IPS DF 6.9 (cell line): ENCODE measurements around the gene CLEC4C.
"Not testable (repeated sequence)": the region's sequence is repeated elsewhere in the genome, so short reads cannot be mapped to it uniquely, and the experiment has no call there.

ENCODE experiments used
- DNase-seq: peaks from one replicate; pipeline ENCODE4 v3.0.0-alpha.2; 2013; ENCODE audit warnings: low read depth, low spot score
- H3K27ac ChIP-seq: one replicate; pipeline ENCODE4 v1.5.1; 2013; ENCODE audit warnings: low read length, control low read depth
- H3K27me3 ChIP-seq: 2 replicates; pipeline ENCODE4 v1.6.1; 2013; ENCODE audit warnings: mild to moderate bottlenecking, low read length; ENCODE audit not compliant: control insufficient read depth, insufficient read depth
- H3K36me3 ChIP-seq: 2 replicates; pipeline ENCODE4 v1.6.1; 2013; ENCODE audit warnings: low read length; ENCODE audit not compliant: control insufficient read depth, insufficient read depth
- H3K4me1 ChIP-seq: 2 replicates; pipeline ENCODE4 v1.6.1; 2013; ENCODE audit warnings: low read length; ENCODE audit not compliant: control insufficient read depth, insufficient read depth
- H3K4me3 ChIP-seq: 2 replicates; pipeline ENCODE4 v1.5.1; 2013; ENCODE audit warnings: mild to moderate bottlenecking, low read length
- H3K9me3 ChIP-seq: 2 replicates; pipeline ENCODE4 v1.6.1; 2013; ENCODE audit warnings: low read length, inconsistent platforms; ENCODE audit not compliant: control insufficient read depth, insufficient read depth
- WGBS: extraction: QIAGEN DNeasy Blood & Tissue Kit; methylation state at CpG from one replicate; pipeline ENCODE4 v1.1.7; 2013; ENCODE audit warnings: mixed read lengths, missing lambda C conversion rate; ENCODE audit not compliant: insufficient read length, insufficient coverage; 5-methylcytosine and 5-hydroxymethylcytosine counted together

The CLEC4C gene, protein sequence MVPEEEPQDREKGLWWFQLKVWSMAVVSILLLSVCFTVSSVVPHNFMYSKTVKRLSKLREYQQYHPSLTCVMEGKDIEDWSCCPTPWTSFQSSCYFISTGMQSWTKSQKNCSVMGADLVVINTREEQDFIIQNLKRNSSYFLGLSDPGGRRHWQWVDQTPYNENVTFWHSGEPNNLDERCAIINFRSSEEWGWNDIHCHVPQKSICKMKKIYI

GRCh38 chr12:7747246-7747645, at the start of gene CLEC4C:
TSS of gene CLEC4C (minus strand) at chr12:7747375. CDS start at chr12:7747348, 27 bp downstream.
- Histone ChIP-seq H3K27ac (no peak within 1 kb of the TSS), H3K9me3 (no peaks in the 10 kb centered on the region), H3K4me1 (no peaks in the 10 kb centered on the region), H3K36me3 (no peaks in the 10 kb centered on the region), H3K27me3 (no peaks in the 10 kb centered on the region), H3K4me3 (no peak within 1 kb of the TSS)
- no peak for DNase-seq
- no CpG with 5 or more reads among the region's 5 CpGs for WGBS

DNA sequence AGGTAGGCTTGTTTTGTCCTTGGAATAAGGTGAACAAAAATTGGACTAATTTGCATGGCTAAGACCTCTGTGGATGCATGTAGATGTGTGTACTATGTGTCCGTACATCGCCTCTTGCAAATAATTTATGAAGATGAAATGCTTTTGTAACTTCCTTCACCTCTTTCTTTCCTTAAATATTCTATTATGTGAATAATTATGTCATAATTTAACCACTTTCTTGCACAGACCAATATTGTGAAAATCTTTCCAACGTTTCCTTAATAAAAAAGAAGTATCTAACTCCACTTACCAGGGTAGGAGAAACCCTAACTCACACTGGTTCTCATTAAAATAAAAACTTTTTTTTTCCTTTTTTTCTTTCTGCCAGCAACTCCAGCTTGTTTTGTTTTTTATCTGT, 46.0 kb upstream of the CLEC4C start:
- peaks cover 10% of the 10 kb centered on the region; the same call in 1 of the 2 replicates for H3K36me3 ChIP-seq
- peaks cover 3% of the 10 kb centered on the region; the same call in 1 of the 2 replicates for H3K4me1 ChIP-seq
- no peak overlapping the region for H3K4me3 ChIP-seq
- no peaks in the 10 kb centered on the region for H3K9me3 ChIP-seq
- H3K27ac ChIP-seq, result no peak overlapping the region
- H3K27me3 ChIP-seq, result no peaks in the 10 kb centered on the region
- WGBS, result no CpG with 5 or more reads among the region's 3 CpGs
- no peak for DNase-seq

DNA sequence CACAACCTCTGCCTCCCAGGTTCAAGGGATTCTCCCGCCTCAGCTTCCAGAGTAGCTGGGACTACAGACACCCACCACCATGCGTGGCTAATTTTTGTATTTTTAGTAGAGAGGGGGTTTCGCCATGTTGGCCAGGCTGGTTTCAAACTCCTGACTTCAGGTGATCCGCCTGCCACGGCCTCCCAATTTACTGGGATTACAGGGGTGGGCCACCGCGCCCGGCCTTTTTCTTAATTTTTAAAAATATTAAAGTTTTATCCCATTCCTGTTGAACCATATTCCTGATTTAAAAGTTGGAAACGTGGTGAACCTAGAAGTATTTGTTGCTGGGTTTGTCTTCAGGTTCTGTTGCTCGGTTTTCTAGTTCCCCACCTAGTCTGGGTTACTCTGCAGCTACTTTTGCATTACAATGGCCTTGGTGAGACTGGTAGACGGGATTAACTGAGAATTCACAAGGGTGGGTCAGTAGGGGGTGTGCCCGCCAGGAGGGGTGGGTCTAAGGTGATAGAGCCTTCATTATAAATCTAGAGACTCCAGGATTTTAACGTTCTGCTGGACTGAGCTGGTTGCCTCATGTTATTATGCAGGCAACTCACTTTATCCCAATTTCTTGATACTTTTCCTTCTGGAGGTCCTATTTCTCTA, 41.8 kb upstream of the CLEC4C start, which contains the start of gene NANOG:
NANOG (plus strand) TSS at position 519 of the 645 bp plus-strand sequence. CDS start 213 bp downstream, outside the sequence.
- H3K27ac ChIP-seq, H3K27me3 ChIP-seq: not testable (repeated sequence)
- no CpG with 5 or more reads among the region's 13 CpGs for WGBS

GRCh38 chr12:7788294-7788660, 41.1 kb upstream of the CLEC4C start:
- peaks cover 5% of the 10 kb centered on the region for H3K4me1 ChIP-seq
- no peak overlapping the region for H3K27ac ChIP-seq

More for the DNA sequence above, 41.8 kb upstream of the CLEC4C start, which contains the start of gene NANOG:
- not testable (repeated sequence) for DNase-seq, H3K36me3 ChIP-seq, H3K4me1 ChIP-seq, H3K9me3 ChIP-seq
- H3K4me3 ChIP-seq, result peak within 1 kb of the TSS; percentile 25; the same call in 1 of the 2 replicates

DNA sequence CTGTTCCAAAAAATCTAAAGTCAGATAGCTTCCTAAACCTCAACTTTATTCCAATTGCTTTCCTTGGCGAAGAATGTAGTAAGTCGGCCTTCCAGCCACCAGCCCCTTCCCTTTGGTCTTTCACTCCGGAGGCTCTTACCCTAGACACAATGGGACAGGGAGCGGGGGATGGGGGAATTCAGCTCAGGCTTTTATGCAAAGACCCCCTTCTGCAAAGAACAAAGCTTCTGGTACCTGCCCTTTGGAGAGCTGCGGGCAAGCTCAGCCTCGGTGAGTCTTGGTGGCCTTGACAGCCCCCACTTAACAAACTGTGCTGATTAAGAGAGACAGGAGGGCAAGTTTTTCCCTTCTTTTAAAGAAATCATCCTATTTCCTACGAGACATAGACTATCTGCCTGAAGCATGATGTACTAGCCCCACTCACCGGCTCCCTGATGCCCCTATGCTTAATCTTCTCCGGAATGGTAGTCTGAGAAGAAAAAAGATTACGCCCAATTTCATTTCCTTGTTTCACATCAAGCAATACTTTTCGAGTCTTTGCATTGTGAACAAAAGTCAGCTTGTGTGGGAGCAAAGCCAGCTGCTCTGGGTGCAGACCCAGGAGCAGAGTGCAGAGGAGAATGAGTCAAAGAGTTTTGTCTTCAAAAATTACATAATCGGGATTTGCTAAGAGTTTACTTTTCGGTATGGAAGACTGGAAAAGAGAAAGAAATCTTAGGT, 40.6 kb upstream of the CLEC4C start:
- Histone ChIP-seq H3K36me3 (no peaks in the 10 kb centered on the region), H3K9me3 (no peaks in the 10 kb centered on the region), H3K27ac (no peak overlapping the region), H3K27me3 (no peaks in the 10 kb centered on the region), H3K4me3 (no peak overlapping the region), H3K4me1 (peaks cover 5% of the 10 kb centered on the region)
- no CpG with 5 or more reads among the region's 13 CpGs for WGBS
- peak; percentile 39 for DNase-seq

More at GRCh38 chr12:7788294-7788660, 41.1 kb upstream of the CLEC4C start:
- no peak for DNase-seq
- H3K27me3 ChIP-seq, result no peaks in the 10 kb centered on the region
- no peak overlapping the region for H3K4me3 ChIP-seq
- H3K9me3 ChIP-seq, result no peaks in the 10 kb centered on the region
- H3K36me3 ChIP-seq, result no peaks in the 10 kb centered on the region
- WGBS, result no CpG with 5 or more reads among the region's 4 CpGs

DNA sequence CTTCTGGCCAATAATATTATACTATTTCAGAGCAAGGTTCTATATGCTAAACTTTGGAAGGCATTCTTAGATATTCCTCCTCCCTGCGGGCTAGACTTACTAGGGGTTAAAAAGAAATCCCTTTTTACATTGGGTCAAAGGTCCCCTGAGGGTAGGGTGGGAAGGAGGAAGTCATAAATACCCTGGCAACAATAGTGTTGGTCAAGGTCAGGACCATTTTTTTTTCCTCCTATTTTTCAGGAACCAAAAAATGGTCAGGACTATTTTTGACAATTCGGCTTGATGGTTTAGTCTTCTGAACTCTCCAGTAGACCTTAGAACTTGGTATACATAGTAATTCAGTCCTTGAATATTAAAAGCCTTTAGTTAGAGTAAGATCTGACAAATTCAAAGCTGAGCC, 37.5 kb upstream of the CLEC4C start:
- no peak for DNase-seq

DNA sequence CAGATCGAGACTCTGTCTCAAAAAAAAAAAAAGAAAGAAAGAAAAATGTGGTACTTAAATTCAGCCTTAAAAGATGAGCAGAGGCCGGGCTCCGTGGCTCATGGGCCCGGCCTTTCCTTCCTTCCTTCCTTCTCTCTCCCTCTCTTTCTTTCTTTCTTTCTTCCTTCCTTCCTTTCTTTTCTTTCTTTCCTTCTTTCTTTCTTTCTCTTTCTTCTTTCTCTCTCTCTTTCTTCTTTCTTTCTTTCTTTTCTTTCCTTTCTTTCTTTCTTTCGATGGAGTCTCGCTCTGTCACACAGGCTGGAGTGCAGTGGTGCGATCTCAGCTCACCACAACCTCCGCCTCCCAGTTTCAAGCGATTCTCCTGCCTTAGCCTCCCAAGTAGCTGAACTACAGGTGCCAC, 36.3 kb upstream of the CLEC4C start:
- H3K4me3 ChIP-seq, H3K4me1 ChIP-seq: not testable (repeated sequence)
- WGBS, result no CpG with 5 or more reads among the region's 9 CpGs

More for the DNA sequence above, 37.5 kb upstream of the CLEC4C start:
- no peak overlapping the region for H3K27ac ChIP-seq
- H3K9me3 ChIP-seq, result no peaks in the 10 kb centered on the region
- no peak overlapping the region for H3K4me3 ChIP-seq
- H3K4me1 ChIP-seq, result peaks cover 5% of the 10 kb centered on the region
- H3K27me3 ChIP-seq, result no peaks in the 10 kb centered on the region
- no CpG with 5 or more reads among the region's 2 CpGs for WGBS
- no peaks in the 10 kb centered on the region for H3K36me3 ChIP-seq

GRCh38 chr12:7782055-7782454, 34.9 kb upstream of the CLEC4C start:
- Histone ChIP-seq H3K36me3 (no peaks in the 10 kb centered on the region), H3K4me3 (no peak overlapping the region), H3K27me3 (no peaks in the 10 kb centered on the region), H3K27ac (no peak overlapping the region), H3K4me1 (peaks cover 2% of the 10 kb centered on the region; the same call in 1 of the 2 replicates), H3K9me3 (no peaks in the 10 kb centered on the region)
- WGBS, result no CpG with 5 or more reads among the region's 6 CpGs
- no peak for DNase-seq

More for the DNA sequence above, 36.3 kb upstream of the CLEC4C start:
- not testable (repeated sequence) for H3K27me3 ChIP-seq, H3K27ac ChIP-seq, DNase-seq, H3K9me3 ChIP-seq, H3K36me3 ChIP-seq

DNA sequence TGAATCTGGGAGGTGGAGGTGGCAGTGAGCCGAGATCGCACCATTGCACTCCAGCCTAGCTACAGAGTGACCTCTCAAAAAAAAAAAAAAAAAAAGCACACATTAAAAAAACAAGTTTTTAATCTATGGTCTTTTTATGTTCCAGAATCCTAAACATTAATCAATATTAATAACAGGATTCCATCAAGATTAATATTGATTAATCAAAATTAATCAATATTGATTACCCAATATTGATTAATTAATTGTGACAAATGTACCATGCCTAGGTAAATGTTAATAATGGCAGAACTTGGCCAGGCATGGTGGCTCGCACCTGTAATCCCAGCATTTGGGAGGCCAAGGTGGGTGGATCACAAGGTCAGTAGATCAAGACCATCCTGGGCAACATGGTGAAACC, 34.1 kb upstream of the CLEC4C start:
- H3K9me3 ChIP-seq, result no peaks in the 10 kb centered on the region
- H3K36me3 ChIP-seq, result no peaks in the 10 kb centered on the region
- no peak overlapping the region for H3K4me3 ChIP-seq
- no peak overlapping the region for H3K27ac ChIP-seq
- no peaks in the 10 kb centered on the region for H3K27me3 ChIP-seq
- WGBS, result no CpG with 5 or more reads among the region's 3 CpGs
- DNase-seq, result no peak
- peaks cover 2% of the 10 kb centered on the region; the same call in 1 of the 2 replicates for H3K4me1 ChIP-seq

GRCh38 chr12:7769999-7770398, 22.8 kb upstream of the CLEC4C start:
- H3K27me3 ChIP-seq, result no peaks in the 10 kb centered on the region
- DNase-seq, result no peak
- H3K36me3 ChIP-seq, result no peaks in the 10 kb centered on the region
- no peak overlapping the region for H3K27ac ChIP-seq
- WGBS, result no CpG with 5 or more reads among the region's 3 CpGs
- H3K4me1 ChIP-seq, result no peaks in the 10 kb centered on the region
- no peak overlapping the region for H3K4me3 ChIP-seq
- H3K9me3 ChIP-seq, result no peaks in the 10 kb centered on the region
